ENCODE results near the gene PRPF19.
"Not testable (repeated sequence)": the region's sequence is repeated elsewhere in the genome, so short reads cannot be mapped to it uniquely, and the experiment has no call there.

Gene PRPF19

GRCh38 chr11:60923326-60923725, 16.9 kb upstream of the PRPF19 start:
- DNase-seq (ENCODE audit: low read depth) = no peak

DNA sequence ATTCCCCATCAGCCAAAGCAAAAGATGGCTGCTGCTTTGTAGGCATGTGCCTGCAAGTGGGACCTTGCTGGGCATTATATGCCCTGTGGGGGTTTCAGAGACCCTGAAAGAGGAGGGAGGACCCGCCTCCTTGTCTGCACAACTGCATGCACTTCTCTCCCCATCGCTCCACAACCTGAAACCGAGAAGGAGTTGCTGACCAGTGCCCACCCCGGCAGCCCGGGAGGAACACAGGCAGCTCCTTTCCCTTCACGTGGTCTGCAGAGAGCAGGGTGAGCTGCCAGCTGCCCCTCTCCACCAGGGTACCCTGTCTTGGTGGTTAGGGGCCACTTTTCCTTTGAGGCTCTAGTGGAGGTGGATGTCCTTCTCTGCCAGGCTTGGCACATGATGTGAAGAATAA, 16.5 kb upstream of the PRPF19 start:
- DNase-seq (ENCODE audit: low read depth) = no peak

GRCh38 chr11:60921777-60922335, 15.5 kb upstream of the PRPF19 start:
- DNase-seq (ENCODE audit: low read depth) = no peak

DNA sequence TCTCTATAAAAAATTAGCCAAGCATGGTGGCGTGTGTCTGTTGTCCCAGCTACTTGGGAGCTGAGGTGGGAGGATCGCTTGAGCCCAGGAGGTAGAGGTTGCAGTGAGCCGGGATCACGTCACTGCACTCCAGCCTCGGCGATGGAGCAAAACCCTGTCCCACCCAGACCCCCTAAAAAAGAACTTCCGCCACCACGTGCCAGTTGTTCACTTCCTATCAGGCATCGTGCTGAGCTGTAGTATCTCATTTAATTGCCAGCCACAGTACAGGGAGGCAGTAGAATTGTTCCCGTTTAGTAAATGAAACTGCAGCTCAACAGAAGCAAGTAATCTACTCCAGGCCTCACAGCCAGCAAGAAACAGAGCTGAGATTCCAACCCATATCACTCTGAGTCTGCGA, 14.9 kb upstream of the PRPF19 start:
- no peak for DNase-seq (ENCODE audit: low read depth)

- DNase-seq (ENCODE audit: low read depth) = no peak
Observed at GRCh38 chr11:60919956-60920355, 13.6 kb upstream of the PRPF19 start.

- no peak for DNase-seq (ENCODE audit: low read depth)
Observed at GRCh38 chr11:60919320-60919719, 12.9 kb upstream of the PRPF19 start.

- peak; percentile 60 for DNase-seq (ENCODE audit: low read depth)
Observed at GRCh38 chr11:60918939-60919265, 12.5 kb upstream of the PRPF19 start.

DNA sequence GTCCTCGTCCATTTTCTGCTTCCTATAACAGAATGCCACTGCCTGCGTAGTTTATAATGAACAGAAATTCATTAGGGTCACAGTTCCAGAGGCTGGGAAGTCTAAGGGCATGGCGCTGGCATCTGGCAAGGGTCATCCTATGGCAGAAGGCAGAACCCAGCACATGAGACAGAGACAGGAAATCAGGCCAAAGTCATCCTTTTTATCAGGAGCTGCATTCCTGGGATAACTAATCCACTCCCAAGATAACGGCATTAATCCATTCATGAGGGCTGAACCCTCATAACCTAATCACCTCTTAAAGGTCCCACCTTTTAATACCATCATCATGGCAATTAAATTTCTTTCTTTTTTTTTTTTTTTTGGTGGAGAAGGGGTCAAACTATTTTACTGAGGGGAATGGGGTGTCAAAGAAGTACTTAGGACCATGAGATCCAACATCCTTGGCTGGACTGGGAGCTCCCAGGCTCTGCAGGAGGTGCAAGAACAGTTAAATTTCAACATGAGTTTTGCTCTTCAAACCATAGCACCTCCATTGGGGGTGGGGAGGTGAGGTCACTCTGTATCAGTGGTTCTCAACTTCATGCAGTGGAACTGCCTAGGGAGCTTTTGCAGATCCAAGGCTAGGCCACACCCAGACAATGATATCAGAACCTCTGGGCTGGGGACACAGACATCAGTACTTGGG, 12.0 kb upstream of the PRPF19 start:
- peak; percentile 6 for DNase-seq (ENCODE audit: low read depth)

GRCh38 chr11:60917267-60917666, 10.9 kb upstream of the PRPF19 start:
- no peak for DNase-seq (ENCODE audit: low read depth)

DNA sequence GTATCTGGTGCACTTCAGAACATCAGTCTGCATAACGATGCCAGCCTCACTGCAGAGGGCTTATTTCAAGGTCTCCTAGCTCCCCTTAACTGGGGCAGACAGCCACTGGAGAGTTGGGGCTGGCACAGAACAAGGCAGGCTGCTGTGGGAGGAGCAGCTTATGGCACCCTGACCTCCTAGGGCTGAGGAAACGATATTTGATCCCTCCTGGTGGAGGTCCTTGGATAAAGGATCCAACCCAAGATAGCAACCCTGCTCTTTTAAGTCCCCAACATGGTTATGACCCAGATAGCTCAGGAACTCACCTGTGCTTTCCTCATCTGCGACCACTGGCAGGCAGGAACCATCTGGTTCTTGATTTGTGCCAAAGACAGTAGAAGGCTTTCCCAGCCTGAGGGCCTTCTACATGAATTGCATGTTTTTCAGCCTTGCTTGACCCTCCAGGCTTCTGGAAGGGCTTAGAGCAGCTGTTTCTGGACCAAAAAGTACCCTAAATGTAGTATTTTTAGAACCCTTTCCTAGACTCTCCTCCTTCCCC, 10.4 kb upstream of the PRPF19 start:
- no peak for DNase-seq (ENCODE audit: low read depth)

DNA sequence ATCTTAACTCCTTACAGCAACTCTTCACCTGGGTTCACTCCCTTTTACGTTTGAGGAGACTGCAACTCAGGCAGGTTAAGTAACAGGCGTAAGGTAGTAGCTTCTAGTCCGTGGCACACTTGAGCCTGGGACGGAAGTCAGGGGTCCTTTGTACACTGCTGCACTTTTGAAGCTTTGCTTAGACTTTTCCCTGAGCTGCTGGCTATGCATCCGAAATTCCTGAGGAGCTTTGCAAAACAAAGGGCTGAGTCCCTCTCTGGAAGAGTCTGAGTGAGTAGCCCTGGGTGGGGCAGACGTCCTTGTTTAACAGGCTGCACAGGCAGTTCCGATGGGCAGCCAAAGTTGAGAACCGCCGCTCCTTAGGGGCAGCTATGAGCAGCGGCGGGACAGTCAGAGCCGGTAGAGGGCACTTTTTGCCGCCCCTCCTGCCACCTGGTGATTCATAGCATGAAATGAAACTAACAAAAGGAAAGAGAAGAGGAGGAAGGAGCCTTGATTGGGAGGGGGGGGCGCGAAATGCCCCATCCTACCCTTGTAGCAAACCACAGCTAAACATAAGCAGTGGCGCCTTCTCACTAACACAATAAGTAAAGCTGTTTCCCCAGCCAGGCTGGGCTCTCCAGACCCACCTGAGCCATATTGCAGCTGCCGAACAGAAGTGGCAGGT, 9.0 kb upstream of the PRPF19 start:
- peak; percentile 52 for DNase-seq (ENCODE audit: low read depth)

DNA sequence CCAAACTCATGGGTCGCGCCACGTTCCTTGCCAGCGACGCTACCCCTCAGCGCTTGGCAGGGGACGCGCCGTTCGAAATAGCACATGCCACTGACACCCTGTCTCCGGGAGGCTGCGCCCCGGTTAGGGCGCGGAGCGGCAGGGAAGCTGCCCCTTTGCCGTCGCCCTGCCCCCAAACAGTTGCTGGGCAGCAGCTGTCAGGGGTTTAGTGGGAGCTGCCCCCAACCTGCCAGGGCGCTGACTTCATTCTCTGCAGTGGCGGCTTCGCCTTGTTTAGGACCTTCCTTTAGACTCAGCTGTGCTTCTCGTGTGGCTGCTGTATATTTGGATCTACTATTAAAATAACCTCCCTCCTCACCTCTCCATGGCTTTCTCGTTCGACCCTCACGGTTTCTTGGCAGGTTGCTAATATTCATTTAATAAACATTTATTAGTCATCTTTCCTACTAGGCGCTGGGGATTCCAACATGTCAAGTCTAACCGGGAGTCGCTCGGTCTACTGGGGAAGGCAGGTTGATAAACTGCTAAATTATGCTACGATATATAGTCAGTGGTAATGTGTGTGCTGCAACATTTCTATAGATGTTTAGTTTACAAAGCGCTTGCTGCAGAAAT, 8.4 kb upstream of the PRPF19 start:
- DNase-seq (ENCODE audit: low read depth) = peak; percentile 50

- DNase-seq (ENCODE audit: low read depth) = peak; percentile 86
Observed at GRCh38 chr11:60913793-60914632, 7.6 kb upstream of the PRPF19 start, which contains the start of gene TMEM109. Gene TMEM109 (plus strand): TSS chr11:60914158. CDS start chr11:60919694, 5,536 bp downstream.

DNA sequence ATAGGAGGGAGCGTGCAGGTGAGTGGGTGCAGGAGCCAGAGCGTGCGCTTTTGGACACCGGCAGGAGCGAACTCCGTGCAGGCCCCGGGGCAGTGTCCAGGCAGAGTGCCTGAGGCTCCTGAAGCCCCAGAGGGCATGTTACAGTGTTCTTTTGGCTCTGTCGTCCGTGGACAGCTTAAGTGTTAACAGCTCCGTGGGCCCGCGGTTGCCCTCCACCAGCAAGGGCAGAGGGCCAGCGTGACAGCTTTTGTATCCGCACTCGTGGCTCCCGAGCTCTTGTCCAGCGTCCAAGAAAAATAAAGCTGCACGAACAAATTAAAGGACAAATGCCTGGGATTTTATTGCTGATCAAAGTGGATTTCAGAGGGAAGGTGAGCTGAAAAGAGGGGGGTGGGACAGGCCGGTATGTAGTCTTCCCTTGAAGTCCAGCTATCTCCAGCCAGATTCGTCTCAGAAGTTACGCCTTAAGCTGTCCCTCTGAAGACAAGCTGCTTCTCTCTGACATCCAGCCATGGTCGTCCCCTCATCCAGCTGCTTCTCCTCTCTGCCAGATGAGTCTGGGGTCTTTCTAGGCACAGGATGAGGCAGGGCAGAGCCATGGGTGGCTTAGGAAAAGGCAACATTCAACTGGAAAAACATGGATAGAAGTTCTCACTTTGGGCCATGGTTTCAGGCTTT, 6.6 kb upstream of the PRPF19 start:
- no peak for DNase-seq (ENCODE audit: low read depth)

DNA sequence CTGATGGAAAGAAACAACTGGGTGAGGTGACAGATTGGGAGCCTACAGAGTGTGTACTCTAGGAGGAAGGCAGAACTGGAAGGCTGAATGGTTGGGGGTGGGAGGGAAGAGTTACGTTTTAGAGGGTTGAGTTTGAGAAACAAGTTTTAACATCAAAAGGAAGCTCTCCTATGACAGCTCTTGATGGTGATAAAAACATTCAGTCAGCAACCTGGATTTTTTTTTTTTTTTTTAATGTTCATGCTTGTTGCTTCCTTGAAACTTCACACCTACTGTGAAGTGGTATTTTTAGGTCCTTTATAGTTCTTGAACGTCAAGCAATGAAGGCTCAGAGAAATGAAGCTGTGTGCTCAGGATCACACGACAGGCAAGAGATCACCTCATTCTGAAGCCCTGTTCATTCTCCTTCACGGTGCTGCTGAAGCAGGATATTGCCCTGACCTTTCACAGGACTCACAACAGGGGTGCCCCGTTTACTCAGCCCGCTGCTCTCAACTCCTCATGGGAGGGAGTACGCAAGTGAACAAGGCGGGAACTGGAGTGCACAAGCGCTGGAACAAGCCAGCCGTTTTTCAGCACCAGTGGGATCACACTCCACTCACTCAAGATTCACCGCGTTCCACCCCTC, 6.0 kb upstream of the PRPF19 start:
- DNase-seq (ENCODE audit: low read depth) = no peak

DNA sequence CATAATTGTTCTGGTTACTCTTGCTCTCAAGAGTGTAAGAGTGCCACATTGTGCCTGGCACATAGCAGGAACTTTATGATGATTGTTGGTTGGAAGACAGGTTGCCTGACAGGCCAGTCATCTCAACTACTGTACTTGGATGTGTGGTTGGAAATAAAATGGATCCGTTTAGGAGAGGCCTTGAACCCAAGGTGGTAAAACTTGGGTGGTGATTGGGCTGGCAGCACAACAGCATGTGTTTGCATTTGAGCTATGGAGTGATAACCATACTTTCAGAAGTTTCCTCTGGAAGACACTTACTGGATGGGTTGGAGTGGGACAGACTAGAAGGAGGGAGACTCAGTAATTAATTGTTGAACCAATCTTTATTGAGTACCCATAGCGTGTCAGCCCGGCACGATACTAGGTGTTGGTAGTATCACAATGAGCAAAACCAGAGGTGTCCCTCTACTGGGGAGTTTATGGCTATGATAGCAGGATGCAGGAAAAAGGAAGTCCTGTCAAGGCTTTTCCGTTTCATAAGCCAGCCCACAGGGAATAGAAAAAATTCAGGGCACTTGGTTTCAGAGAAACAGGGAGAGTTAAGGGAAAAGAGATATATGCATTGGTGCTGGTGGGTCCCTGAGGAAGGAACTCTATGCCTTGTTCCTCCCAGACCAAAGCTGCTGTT, 4.5 kb upstream of the PRPF19 start:
- no peak for DNase-seq (ENCODE audit: low read depth)

DNA sequence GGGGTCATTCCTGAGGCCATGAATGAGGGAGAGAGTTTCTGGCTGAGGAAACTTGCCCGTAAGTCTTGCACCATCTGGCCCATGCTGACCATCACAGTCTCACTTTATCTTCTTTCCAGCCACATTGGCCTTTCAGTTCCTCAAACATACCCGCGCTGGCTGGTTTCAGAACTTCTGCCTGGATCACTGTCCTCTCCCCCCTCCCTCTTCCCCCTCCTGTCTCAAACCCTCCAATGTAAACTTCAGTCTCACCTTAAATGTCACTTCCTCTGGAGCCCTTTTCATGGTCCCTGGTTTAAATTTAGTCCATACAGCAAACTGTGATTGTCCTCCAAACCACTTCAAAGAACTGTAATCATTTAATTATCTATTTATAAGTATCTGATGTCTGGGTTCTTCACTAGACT, 3.9 kb upstream of the PRPF19 start:
- DNase-seq (ENCODE audit: low read depth) = no peak

GRCh38 chr11:60909680-60910280, 3.4 kb upstream of the PRPF19 start:
- DNase-seq (ENCODE audit: low read depth) = not testable (repeated sequence)

DNA sequence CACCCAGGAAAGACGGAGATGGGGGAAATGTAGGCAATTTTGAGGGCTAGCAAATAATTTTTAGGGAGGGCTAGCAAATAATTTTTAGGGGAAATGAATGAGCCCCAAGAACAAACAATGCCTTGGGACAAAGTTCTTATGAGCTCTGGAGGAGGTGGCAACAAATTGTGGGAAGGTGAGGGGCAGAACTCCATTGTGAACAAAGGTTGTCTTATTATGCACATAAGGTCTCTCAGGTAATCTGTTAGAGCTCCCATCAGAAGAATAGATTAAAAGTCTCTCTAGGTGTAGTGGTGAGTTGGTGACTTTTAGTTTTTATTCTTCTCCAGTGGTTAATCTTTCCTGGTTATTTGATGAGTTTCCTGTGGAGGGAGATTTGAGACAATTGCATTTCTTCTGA, 2.4 kb upstream of the PRPF19 start:
- DNase-seq (ENCODE audit: low read depth) = no peak

GRCh38 chr11:60905551-60906113, 753 bp downstream of the PRPF19 start:
- peak; percentile 45 for DNase-seq (ENCODE audit: low read depth)
